HFFc6 (cell line): Measurements from ENCODE around the gene PRR5. TPM values are rescaled to one million over a fixed set of nuclear protein-coding genes. Genes with fewer than 3 reads are reported as not detected.
A peak's percentile ranks its signal among the peaks of the same experiment; 100 is the strongest.

Experiments
- DNase-seq: peaks from one replicate; pipeline ENCODE4 v3.0.0-alpha.2; 2018
- H3K27ac Mint-ChIP-seq: 2 replicates; pipeline ENCODE4 v1.8.0; 2020; ENCODE audit warnings: mild to moderate bottlenecking, mixed read lengths
- H3K27me3 Mint-ChIP-seq: 2 replicates; pipeline ENCODE4 v1.8.0; 2021; ENCODE audit warnings: mild to moderate bottlenecking, moderate library complexity, mixed read lengths; ENCODE audit not compliant: insufficient read depth
- H3K36me3 Mint-ChIP-seq: 2 replicates; pipeline ENCODE4 v1.8.0; 2021; ENCODE audit warnings: low read depth, mixed read lengths
- H3K4me1 Mint-ChIP-seq: 2 replicates; pipeline ENCODE4 v1.8.0; 2020; ENCODE audit warnings: low read depth, mixed read lengths
- H3K4me3 Mint-ChIP-seq: 2 replicates; pipeline ENCODE4 v1.8.0; 2020; ENCODE audit warnings: mild to moderate bottlenecking, moderate library complexity, mixed read lengths
- H3K9me3 Mint-ChIP-seq: 2 replicates; pipeline ENCODE4 v1.8.0; 2020; ENCODE audit warnings: mild to moderate bottlenecking, mixed read lengths
- total RNA-seq, 6 experiments: library from RNA; stranded (reverse); fragmentation: NEBNext Ultra II Directional; extraction: Animal tissue kit (Norgen Biotek cat#: 25700); gene quantifications; 2 replicates in 1 of 6; 3 replicates in 5 of 6; pipeline ENCODE4 v1.2.3, GENCODE V29; 2021
- TF ChIP-seq, protein P1 (sequence below): fragments of 200-600 bp; sonication (generic); IDR thresholded peaks from 2 replicates; pipeline ENCODE4 v1.5.0; 2021; ENCODE audit warnings: antibody characterized with exemption, mild to moderate bottlenecking

The PRR5 gene
- total RNA-seq, 6 experiments from 2014 or later, result 4.6 to 12.7 (median 5.2) TPM

DNA sequence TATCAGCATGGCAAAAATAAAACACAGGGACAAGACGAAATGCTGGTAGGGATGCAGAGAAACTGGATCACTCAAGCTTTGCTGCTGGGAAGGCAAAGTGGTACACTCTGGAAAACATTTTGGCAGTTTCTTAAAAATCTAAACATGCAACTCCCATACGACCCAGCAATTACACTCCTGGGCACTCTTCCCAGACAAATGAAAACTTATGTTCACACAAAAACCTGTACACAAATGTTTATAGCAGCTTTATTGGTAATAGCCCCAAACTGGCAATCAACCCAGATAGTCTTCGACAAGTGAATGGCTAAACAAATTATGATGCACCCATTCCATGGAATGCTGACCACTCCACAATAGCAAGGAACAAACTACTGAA is 35.8 kb upstream of the PRR5 start:
- H3K36me3 Mint-ChIP-seq, result no peaks in the 10 kb centered on the region

DNA sequence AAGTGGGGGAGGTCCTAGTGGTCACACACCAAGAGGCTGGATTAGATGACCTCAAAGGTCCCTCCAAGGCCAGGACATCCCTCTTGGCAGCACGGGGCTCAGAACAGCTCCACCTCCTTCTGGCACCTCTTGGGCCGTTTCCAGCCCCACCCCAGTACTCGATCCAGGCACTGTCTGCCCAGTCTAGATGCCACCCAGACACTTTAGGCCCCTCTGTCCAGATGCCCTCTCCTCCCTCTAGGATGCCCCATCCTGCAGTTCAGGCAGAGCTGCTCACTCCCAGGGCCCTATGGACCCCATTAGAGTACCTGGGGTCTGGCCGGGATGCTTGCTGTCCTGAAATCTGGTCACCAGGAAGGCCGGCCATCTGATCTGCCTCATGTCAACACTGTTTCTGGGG is 34.7 kb upstream of the PRR5 start:
- H3K27ac Mint-ChIP-seq, result no peak overlapping the region

More for the DNA sequence above, 35.8 kb upstream of the PRR5 start:
- H3K4me1 Mint-ChIP-seq, result no peaks in the 10 kb centered on the region
- peaks cover 30% of the 10 kb centered on the region for H3K27me3 Mint-ChIP-seq
- no peak overlapping the region for H3K4me3 Mint-ChIP-seq
- H3K27ac Mint-ChIP-seq, result no peak overlapping the region
- TF ChIP-seq, protein P1, sequence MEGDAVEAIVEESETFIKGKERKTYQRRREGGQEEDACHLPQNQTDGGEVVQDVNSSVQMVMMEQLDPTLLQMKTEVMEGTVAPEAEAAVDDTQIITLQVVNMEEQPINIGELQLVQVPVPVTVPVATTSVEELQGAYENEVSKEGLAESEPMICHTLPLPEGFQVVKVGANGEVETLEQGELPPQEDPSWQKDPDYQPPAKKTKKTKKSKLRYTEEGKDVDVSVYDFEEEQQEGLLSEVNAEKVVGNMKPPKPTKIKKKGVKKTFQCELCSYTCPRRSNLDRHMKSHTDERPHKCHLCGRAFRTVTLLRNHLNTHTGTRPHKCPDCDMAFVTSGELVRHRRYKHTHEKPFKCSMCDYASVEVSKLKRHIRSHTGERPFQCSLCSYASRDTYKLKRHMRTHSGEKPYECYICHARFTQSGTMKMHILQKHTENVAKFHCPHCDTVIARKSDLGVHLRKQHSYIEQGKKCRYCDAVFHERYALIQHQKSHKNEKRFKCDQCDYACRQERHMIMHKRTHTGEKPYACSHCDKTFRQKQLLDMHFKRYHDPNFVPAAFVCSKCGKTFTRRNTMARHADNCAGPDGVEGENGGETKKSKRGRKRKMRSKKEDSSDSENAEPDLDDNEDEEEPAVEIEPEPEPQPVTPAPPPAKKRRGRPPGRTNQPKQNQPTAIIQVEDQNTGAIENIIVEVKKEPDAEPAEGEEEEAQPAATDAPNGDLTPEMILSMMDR, result no peak
- H3K9me3 Mint-ChIP-seq, result no peaks in the 10 kb centered on the region
- DNase-seq, result no peak

DNA sequence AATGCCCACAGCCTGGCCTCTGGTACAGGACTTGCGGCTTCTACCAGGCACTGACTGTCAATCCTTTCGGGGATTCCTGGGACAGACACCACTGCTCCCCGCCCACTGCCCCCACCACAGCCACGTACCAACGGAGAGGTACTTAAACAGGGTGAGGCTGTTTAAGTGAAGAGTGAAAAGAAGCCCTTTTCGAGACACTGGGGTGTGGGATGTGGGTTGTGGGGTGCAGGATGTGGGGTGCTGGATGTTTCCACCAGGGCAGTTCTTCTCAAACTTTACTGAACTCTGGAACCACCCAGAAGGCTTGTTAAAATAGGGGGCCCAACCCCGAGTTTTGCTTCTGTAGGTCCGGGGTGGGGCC is 34.2 kb upstream of the PRR5 start:
- Mint-ChIP-seq H3K9me3 (no peaks in the 10 kb centered on the region), H3K36me3 (no peaks in the 10 kb centered on the region), H3K27me3 (peaks cover 31% of the 10 kb centered on the region), H3K4me3 (no peak overlapping the region), H3K27ac (no peak overlapping the region), H3K4me1 (no peaks in the 10 kb centered on the region)
- DNase-seq, result no peak
- TF ChIP-seq, protein P1, result no peak

More for the DNA sequence above, 34.7 kb upstream of the PRR5 start:
- Mint-ChIP-seq H3K4me3 (no peak overlapping the region), H3K36me3 (no peaks in the 10 kb centered on the region), H3K4me1 (no peaks in the 10 kb centered on the region), H3K9me3 (no peaks in the 10 kb centered on the region), H3K27me3 (peaks cover 33% of the 10 kb centered on the region)
- DNase-seq, result no peak
- TF ChIP-seq, protein P1, result no peak

DNA sequence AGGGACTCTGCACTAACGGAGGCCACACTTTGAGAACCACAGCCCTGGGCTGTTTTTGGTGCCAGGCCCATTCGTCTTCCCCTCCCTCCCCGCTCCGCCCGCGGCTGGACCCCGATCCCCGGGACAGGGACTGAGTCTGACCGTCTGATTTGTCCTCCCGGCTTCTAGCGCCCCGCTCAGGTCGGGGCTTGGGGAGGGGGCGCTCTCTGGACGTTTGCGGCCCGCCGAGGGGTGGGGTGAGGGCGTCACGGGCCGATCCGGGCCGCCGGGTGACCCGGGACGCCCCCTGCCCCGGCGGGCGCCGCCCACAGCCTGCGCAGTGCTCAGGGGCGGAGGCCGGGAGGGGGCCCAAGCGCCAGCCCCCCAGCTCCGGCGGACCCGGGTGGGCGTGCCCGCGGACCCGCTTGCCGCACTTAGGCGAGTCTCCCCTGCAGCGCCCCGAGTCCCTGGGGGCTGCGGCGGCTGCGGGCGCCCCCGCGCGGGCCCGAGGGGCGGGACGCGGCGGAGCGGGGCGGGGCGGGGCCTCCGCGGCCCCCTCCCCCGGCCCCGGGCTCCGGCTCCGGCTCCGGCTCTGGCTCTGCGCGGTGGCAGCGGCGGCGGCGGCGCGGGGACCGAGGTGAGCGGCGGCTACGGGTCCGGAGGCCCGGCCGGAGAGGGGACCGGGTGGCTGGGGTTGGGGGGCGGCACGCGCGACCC is 33.7 kb upstream of the PRR5 start:
- Mint-ChIP-seq H3K27ac (no peak overlapping the region), H3K4me1 (no peaks in the 10 kb centered on the region), H3K27me3 (peaks cover 27% of the 10 kb centered on the region), H3K36me3 (no peaks in the 10 kb centered on the region), H3K4me3 (no peak overlapping the region), H3K9me3 (no peaks in the 10 kb centered on the region)
- DNase-seq, result no peak
- TF ChIP-seq, protein P1, result peak; percentile 11; the same call in 1 of the 2 replicates

DNA sequence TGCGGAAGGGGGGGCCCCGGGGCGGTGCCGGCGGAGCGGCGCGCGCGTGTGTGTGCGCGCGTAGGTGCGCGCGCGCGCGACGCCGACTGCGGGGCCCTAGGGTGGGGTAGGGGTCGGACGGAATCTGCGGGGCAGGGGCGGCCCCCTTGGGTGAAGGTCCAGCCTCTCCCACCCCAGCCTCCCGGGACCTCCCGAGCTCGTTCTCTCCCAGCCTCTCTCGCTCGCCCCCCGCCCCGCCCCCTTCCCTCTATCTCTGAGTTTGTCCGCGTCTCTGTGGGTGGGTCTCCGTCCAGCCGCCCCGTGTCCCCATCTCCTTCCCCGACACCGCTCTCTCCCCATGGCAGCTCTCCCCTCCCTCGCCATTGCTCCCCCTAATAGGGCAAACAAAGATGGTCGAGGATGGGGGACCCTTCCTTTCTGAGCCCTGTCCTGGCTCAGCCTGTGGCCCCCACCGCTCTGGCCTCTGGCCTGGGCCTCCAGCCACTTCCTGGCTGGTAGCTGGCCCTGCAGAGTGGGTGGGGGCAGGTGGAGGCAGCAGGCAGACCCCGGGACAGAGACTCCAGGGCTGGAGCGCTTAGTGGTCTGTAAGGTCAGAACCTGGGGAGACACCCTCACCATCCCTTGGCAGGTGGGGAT is 33.0 kb upstream of the PRR5 start:
- Mint-ChIP-seq H3K9me3 (no peaks in the 10 kb centered on the region), H3K27me3 (peaks cover 29% of the 10 kb centered on the region), H3K4me1 (no peaks in the 10 kb centered on the region), H3K36me3 (no peaks in the 10 kb centered on the region), H3K27ac (no peak overlapping the region), H3K4me3 (no peak overlapping the region)
- TF ChIP-seq, protein P1, result no peak
- DNase-seq, result no peak
